A673 (cell line): Measurements from ENCODE around the gene TBC1D2B. TPM values are rescaled to one million over a fixed set of nuclear protein-coding genes. Genes with fewer than 3 reads are reported as not detected.

Experiments
- BruUV-seq: library from RNA; stranded (reverse); fragments of 400-500 nt; replicated peaks from 2 replicates; lab custom pipeline; 2021; lab: Mats Ljungman, UMichigan
- CTCF ChIA-PET: fragments of 300-600 bp; sonication (Branson Sonifier 250); formaldehyde crosslinking; loops from one replicate; lab custom pipeline; 2022; ENCODE audit warnings: antibody characterized with exemption; lab: Charles Lee
- POLR2A ChIA-PET: fragments of 300-600 bp; sonication (Branson Sonifier 250); formaldehyde crosslinking; loops from one replicate; lab custom pipeline; 2022; ENCODE audit warnings: antibody characterized with exemption; ENCODE audit not compliant: low non-redundant PET; lab: Charles Lee
- DNase-seq: peaks from one replicate; pipeline ENCODE4 v3.0.0-alpha.2; 2015; ENCODE audit warnings: low spot score
- H3K27ac ChIP-seq: fragments of 200-600 bp; sonication (generic); 2 replicates; pipeline ENCODE4 v1.5.1; 2016; ENCODE audit warnings: mixed run types, low read depth, mild to moderate bottlenecking, mixed read lengths, antibody characterized with exemption, low read length; ENCODE audit not compliant: poor library complexity, severe bottlenecking
- H3K27me3 ChIP-seq: fragments of 200-600 bp; sonication (generic); replicated peaks from 2 replicates; pipeline ENCODE4 v1.6.1; 2017; ENCODE audit warnings: mixed run types, low read depth, mild to moderate bottlenecking, mixed read lengths, antibody characterized with exemption, low read length; ENCODE audit not compliant: insufficient read depth, poor library complexity
- H3K36me3 ChIP-seq: fragments of 200-600 bp; sonication (generic); 2 replicates; pipeline ENCODE4 v1.6.1; 2016; ENCODE audit warnings: mixed run types, mild to moderate bottlenecking, mixed read lengths, antibody characterized with exemption, low read length; ENCODE audit not compliant: insufficient read depth, poor library complexity, severe bottlenecking
- H3K4me1 ChIP-seq: fragments of 200-600 bp; sonication (generic); 2 replicates; pipeline ENCODE4 v1.6.1; 2017; ENCODE audit warnings: mixed run types, mild to moderate bottlenecking, mixed read lengths, antibody characterized with exemption, low read length; ENCODE audit not compliant: insufficient read depth, poor library complexity, severe bottlenecking
- H3K4me3 ChIP-seq: fragments of 200-600 bp; sonication (generic); 2 replicates; pipeline ENCODE4 v1.5.1; 2016; ENCODE audit warnings: low read depth, mixed run types, mild to moderate bottlenecking, mixed read lengths, low read length; ENCODE audit not compliant: poor library complexity, severe bottlenecking
- H3K9me3 ChIP-seq: fragments of 200-600 bp; sonication (generic); 2 replicates; pipeline ENCODE4 v1.6.1; 2016; ENCODE audit warnings: mixed run types, low read depth, mild to moderate bottlenecking, mixed read lengths, antibody characterized with exemption, low read length; ENCODE audit not compliant: poor library complexity, severe bottlenecking
- EZH2 ChIP-seq: fragments of 200-600 bp; sonication (generic); IDR thresholded peaks from 2 replicates; pipeline ENCODE4 v1.6.1; 2017; ENCODE audit warnings: borderline replicate concordance, low read depth, mild to moderate bottlenecking, mixed read lengths, antibody characterized with exemption, low read length; ENCODE audit not compliant: poor library complexity, severe bottlenecking
- intact Hi-C: fragments of 100-400 bp; cut with micrococcal nuclease; formaldehyde crosslinking; loops from one replicate; pipeline ENCODE4 v1.10.0; 2022; ENCODE audit not compliant: unreplicated experiment
- total RNA-seq: library from RNA; stranded (reverse); gene quantifications from 2 replicates; pipeline ENCODE4 v1.2.3, GENCODE V29; 2021
- TF ChIP-seq, protein P1 (sequence below): fragments of 300-800, 200-600 bp; sonication (generic); conservative IDR thresholded peaks from 2 replicates; pipeline ENCODE4 v1.5.1; 2017; ENCODE audit warnings: low read depth, mild to moderate bottlenecking, antibody characterized with exemption, low read length, moderate library complexity, mixed read lengths

The TBC1D2B gene
- total RNA-seq, 1 experiment from 2014 or later: 26.0 TPM

DNA sequence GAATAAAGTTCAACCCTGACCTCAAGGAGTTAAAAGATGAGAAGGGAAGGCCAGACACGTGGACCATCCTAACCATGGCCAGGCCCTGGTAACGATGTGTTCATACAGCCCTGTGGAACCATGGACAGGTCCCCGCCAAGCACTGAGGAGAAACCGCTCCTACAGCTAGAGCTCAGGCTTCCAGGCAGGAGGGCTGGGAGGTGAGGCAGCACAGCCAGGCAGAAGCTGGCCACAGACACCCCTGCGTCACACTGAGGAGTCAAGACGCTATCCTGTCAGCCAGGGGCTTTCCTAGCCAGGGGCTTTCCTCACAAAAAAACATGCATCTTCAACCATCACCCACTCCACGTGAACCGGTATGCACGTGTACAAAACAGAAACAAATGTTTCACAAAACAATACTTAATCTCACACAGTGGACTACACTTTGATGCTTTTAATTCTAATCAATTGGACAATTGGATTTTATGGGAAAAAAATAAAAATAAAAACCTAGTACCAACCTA lies 73.2 kb downstream of the TBC1D2B start:
- Histone ChIP-seq H3K27me3 (no peaks in the 10 kb centered on the region), H3K4me3 (no peak overlapping the region), H3K36me3 (peaks cover 21% of the 10 kb centered on the region), H3K9me3 (no peaks in the 10 kb centered on the region), H3K4me1 (no peaks in the 10 kb centered on the region), H3K27ac (no peak overlapping the region)
- POLR2A ChIA-PET: no interaction called here
- no peak for TF ChIP-seq EZH2
- TF ChIP-seq, protein P1, sequence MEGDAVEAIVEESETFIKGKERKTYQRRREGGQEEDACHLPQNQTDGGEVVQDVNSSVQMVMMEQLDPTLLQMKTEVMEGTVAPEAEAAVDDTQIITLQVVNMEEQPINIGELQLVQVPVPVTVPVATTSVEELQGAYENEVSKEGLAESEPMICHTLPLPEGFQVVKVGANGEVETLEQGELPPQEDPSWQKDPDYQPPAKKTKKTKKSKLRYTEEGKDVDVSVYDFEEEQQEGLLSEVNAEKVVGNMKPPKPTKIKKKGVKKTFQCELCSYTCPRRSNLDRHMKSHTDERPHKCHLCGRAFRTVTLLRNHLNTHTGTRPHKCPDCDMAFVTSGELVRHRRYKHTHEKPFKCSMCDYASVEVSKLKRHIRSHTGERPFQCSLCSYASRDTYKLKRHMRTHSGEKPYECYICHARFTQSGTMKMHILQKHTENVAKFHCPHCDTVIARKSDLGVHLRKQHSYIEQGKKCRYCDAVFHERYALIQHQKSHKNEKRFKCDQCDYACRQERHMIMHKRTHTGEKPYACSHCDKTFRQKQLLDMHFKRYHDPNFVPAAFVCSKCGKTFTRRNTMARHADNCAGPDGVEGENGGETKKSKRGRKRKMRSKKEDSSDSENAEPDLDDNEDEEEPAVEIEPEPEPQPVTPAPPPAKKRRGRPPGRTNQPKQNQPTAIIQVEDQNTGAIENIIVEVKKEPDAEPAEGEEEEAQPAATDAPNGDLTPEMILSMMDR: no peak
- BruUV-seq: no TSS peak
- intact Hi-C loops: no loop called here
- CTCF ChIA-PET: no interaction called here
- DNase-seq: no peak

DNA sequence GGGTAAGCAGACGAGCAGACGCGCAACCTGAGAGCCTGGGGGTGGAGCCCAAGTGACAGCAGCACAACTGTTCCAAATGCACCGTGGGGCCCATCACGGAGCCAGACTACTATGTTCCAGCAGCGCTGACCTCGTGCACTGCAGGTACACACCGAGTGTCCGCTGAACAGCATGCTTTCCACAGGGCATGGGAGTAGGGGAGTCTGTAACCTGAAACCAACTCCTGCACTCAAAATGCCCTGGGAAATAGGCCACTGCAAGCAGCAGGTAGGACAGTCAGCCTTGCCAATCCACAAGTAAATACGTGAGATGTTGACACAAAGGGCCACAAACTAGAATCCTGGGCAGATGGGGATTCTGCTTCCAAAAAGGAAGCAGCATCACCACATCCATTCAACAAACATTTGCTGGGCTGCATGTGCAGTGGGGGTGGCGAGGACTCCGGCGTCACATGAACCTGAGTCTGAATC lies 73.9 kb downstream of the TBC1D2B start:
- TF ChIP-seq, protein P1: no peak
- TF ChIP-seq EZH2: no peak
- POLR2A ChIA-PET: no interaction called here
- BruUV-seq: no TSS peak
- no peak for DNase-seq
- no peak overlapping the region for H3K4me3 ChIP-seq
- no peaks in the 10 kb centered on the region for H3K4me1 ChIP-seq
- no peaks in the 10 kb centered on the region for H3K9me3 ChIP-seq
- H3K27me3 ChIP-seq: no peaks in the 10 kb centered on the region
- peaks cover 17% of the 10 kb centered on the region for H3K36me3 ChIP-seq
- CTCF ChIA-PET: no interaction called here
- no peak overlapping the region for H3K27ac ChIP-seq
- intact Hi-C loops: no loop called here

DNA sequence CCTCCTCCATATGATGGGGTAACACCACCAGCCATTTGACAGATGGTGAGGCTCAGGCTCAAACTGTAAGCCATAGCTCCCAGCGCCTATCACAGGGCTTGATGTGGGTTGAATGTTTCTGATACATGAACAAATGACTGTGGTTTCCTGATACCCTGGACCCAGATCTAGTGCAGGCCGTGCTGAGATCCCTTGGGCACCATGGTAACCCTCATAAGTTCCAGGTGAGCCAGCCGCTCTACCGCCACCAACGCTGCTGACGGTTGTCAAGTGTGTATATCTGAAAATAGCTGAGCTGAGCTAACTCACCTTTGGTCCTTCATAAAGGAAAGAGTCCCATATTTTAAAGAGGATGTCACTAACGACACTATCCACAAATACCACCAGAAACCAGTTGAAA lies 74.5 kb downstream of the TBC1D2B start:
- no peak for DNase-seq
- CTCF ChIA-PET: no interaction called here

More for the DNA sequence above, 74.5 kb downstream of the TBC1D2B start:
- POLR2A ChIA-PET: no interaction called here
- TF ChIP-seq, protein P1: no peak
- TF ChIP-seq EZH2: no peak
- Histone ChIP-seq H3K4me1 (no peaks in the 10 kb centered on the region), H3K27ac (no peak overlapping the region), H3K4me3 (no peak overlapping the region), H3K36me3 (peaks cover 12% of the 10 kb centered on the region), H3K9me3 (no peaks in the 10 kb centered on the region), H3K27me3 (no peaks in the 10 kb centered on the region)
- no TSS peak for BruUV-seq
- intact Hi-C loops: no loop called here
